Glomerular endothelial cell (primary cell): Measurements from ENCODE around the gene ANKRD66. TPM values are rescaled to one million over a fixed set of nuclear protein-coding genes. Genes with fewer than 3 reads are reported as not detected.

Experiments used
- DNase-seq: peaks from one replicate; pipeline ENCODE4 v3.0.0-alpha.2; 2011; ENCODE audit warnings: low read depth, low spot score; ENCODE audit errors: extremely low read depth
- total RNA-seq: library from RNA; depleted of rRNA; stranded (reverse); fragments of >200 nt; gene quantifications from 2 replicates; pipeline ENCODE4 v1.2.3, GENCODE V29; 2015

ANKRD66 gene
- total RNA-seq, 1 donor from 2014 or later: not detected

- DNase-seq: no peak
Observed at GRCh38 chr6:46789434-46790354, 43.0 kb downstream of the ANKRD66 start.

GRCh38 chr6:46790355-46790874 lies 43.7 kb downstream of the ANKRD66 start:
- no peak for DNase-seq

GRCh38 chr6:46792635-46793034 lies 45.9 kb downstream of the ANKRD66 start:
- no peak for DNase-seq

GRCh38 chr6:46793138-46793537 lies 46.4 kb downstream of the ANKRD66 start, which contains the start of gene MEP1A:
TSS of gene MEP1A (plus strand) at chr6:46793389. CDS start at chr6:46793399, 10 bp downstream.
- no peak for DNase-seq

GRCh38 chr6:46794068-46794467 lies 47.3 kb downstream of the ANKRD66 start:
- DNase-seq: no peak

- DNase-seq: no peak
Observed at GRCh38 chr6:46795816-46796215, 49.1 kb downstream of the ANKRD66 start.

- no peak for DNase-seq
Observed at GRCh38 chr6:46796848-46797580, 50.3 kb downstream of the ANKRD66 start.

GRCh38 chr6:46799657-46800056 lies 52.9 kb downstream of the ANKRD66 start:
- DNase-seq: no peak

GRCh38 chr6:46808806-46809205 lies 62.1 kb downstream of the ANKRD66 start:
- DNase-seq: no peak

Other genes with a start within 250 kb of the ANKRD66 start
- 1.9 TPM in 1 of 2 replicates, not detected in the other for gene CYP39A1, start 94.1 kb upstream of the ANKRD66 start, total RNA-seq
- gene SLC25A27, start 94.0 kb upstream of the ANKRD66 start, total RNA-seq: 2.2 and 2.6 TPM in 2 replicates
- gene TDRD6, start 59.0 kb upstream of the ANKRD66 start, total RNA-seq: 0.12 TPM in 1 of 2 replicates, not detected in the other
- 0.10 TPM in 1 of 2 replicates, not detected in the other for gene PLA2G7, start 11.6 kb upstream of the ANKRD66 start, total RNA-seq
- gene MEP1A, start 46.5 kb downstream of the ANKRD66 start, total RNA-seq: not detected in 2 replicates
- gene ADGRF5, start 175.0 kb downstream of the ANKRD66 start, total RNA-seq: 495 and 502 TPM in 2 replicates